Liver (tissue), 9 donors: ENCODE results near the gene DDX17. TPM values are rescaled to one million over a fixed set of nuclear protein-coding genes. Genes with fewer than 3 reads are reported as not detected.

ENCODE experiments used
- DNase-seq: peaks from one replicate; pipeline ENCODE4 v3.0.0-alpha.2; 2017; ENCODE audit warnings: low spot score
- H3K27ac ChIP-seq, 2 donors: one replicate each; pipeline ENCODE4 v1.7.0; 2013; ENCODE audit warnings: inconsistent platforms in 2 of 2, low read length in 2 of 2, control low read depth in 1 of 2, low read depth in 1 of 2, mild to moderate bottlenecking in 1 of 2
- H3K27me3 ChIP-seq, 4 donors: one replicate each; pipeline versions ENCODE4 v1.6.1 to v1.7.0; 2013; ENCODE audit warnings: low read length in 3 of 4, inconsistent platforms in 1 of 4, mild to moderate bottlenecking in 1 of 4, moderate library complexity in 1 of 4; ENCODE audit not compliant: control insufficient read depth in 4 of 4, insufficient read depth in 4 of 4
- H3K36me3 ChIP-seq, 4 donors: one replicate each; pipeline versions ENCODE4 v1.6.1 to v1.7.0; 2013; ENCODE audit warnings: low read length in 3 of 4, mild to moderate bottlenecking in 3 of 4, low read depth in 1 of 4, moderate library complexity in 1 of 4; ENCODE audit not compliant: control insufficient read depth in 4 of 4, insufficient read depth in 3 of 4
- H3K4me1 ChIP-seq, 4 donors: one replicate each; pipeline versions ENCODE4 v1.6.1 to v1.7.0; 2013; ENCODE audit warnings: low read length in 3 of 4, mild to moderate bottlenecking in 3 of 4, moderate library complexity in 1 of 4; ENCODE audit not compliant: control insufficient read depth in 4 of 4, insufficient read depth in 4 of 4
- H3K4me3 ChIP-seq, 3 donors: one replicate each; pipeline versions ENCODE4 v1.6.1 to v1.7.0; 2013; ENCODE audit warnings: low read length in 3 of 3, control low read depth in 1 of 3, low read depth in 1 of 3, mild to moderate bottlenecking in 1 of 3
- H3K9ac ChIP-seq, 2 donors: one replicate each; pipeline ENCODE4 v1.7.0; 2013; ENCODE audit warnings: low read length in 2 of 2, mild to moderate bottlenecking in 2 of 2, moderate library complexity in 2 of 2, control low read depth in 1 of 2, low read depth in 1 of 2
- H3K9me3 ChIP-seq, 4 donors: one replicate each; pipeline versions ENCODE4 v1.6.1 to v1.7.0; 2013; ENCODE audit warnings: low read length in 3 of 4; ENCODE audit not compliant: control insufficient read depth in 4 of 4
- EGR1 ChIP-seq, 2 donors: IDR thresholded peaks; 2 replicates each; pipeline ENCODE4 v1.6.1; 2016 to 2018; ENCODE audit warnings: antibody characterized with exemption in 2 of 2, low read depth in 2 of 2
- FOXA1 ChIP-seq: IDR thresholded peaks from 2 replicates; pipeline ENCODE4 v1.6.1; 2016; ENCODE audit warnings: antibody characterized with exemption
- FOXA2 ChIP-seq: IDR thresholded peaks from 2 replicates; pipeline ENCODE4 v1.6.1; 2016; ENCODE audit warnings: antibody characterized with exemption
- GABPA ChIP-seq, 2 donors: IDR thresholded peaks in 1 of 2; conservative IDR thresholded peaks in 1 of 2; 2 replicates each; pipeline ENCODE4 v1.6.1; 2016; ENCODE audit warnings: antibody characterized with exemption in 2 of 2, mild to moderate bottlenecking in 1 of 2, moderate library complexity in 1 of 2
- HNF4A ChIP-seq, 2 donors: conservative IDR thresholded peaks; 2 replicates each; pipeline ENCODE4 v1.6.1; 2016; ENCODE audit warnings: antibody characterized with exemption in 2 of 2, mild to moderate bottlenecking in 2 of 2
- HNF4G ChIP-seq: IDR thresholded peaks from 2 replicates; pipeline ENCODE4 v1.6.1; 2016; ENCODE audit warnings: antibody characterized with exemption
- JUND ChIP-seq, 2 donors: IDR thresholded peaks; 2 replicates each; pipeline ENCODE4 v1.6.1; 2016; ENCODE audit warnings: antibody characterized with exemption in 2 of 2
- NR2F2 ChIP-seq: IDR thresholded peaks from 2 replicates; pipeline ENCODE4 v1.6.1; 2016; ENCODE audit warnings: antibody characterized with exemption
- RAD21 ChIP-seq, 2 donors: IDR thresholded peaks; 2 replicates each; pipeline ENCODE4 v1.6.1; 2016; ENCODE audit warnings: antibody characterized with exemption in 2 of 2, mild to moderate bottlenecking in 2 of 2
- REST ChIP-seq: IDR thresholded peaks from 2 replicates; pipeline ENCODE4 v1.6.1; 2016; ENCODE audit warnings: antibody characterized with exemption, mild to moderate bottlenecking
- RXRA ChIP-seq, 2 donors: IDR thresholded peaks; 2 replicates each; pipeline ENCODE4 v1.6.1; 2017 to 2018; ENCODE audit warnings: antibody characterized with exemption in 2 of 2, mild to moderate bottlenecking in 1 of 2
- SP1 ChIP-seq: IDR thresholded peaks from 2 replicates; pipeline ENCODE4 v1.6.1; 2018; ENCODE audit warnings: antibody characterized with exemption, mild to moderate bottlenecking
- TAF1 ChIP-seq: conservative IDR thresholded peaks from 2 replicates; pipeline ENCODE4 v1.6.1; 2016; ENCODE audit warnings: antibody characterized with exemption, mild to moderate bottlenecking
- YY1 ChIP-seq: IDR thresholded peaks from 2 replicates; pipeline ENCODE4 v1.6.1; 2016; ENCODE audit warnings: antibody characterized with exemption, mild to moderate bottlenecking
- WGBS: extraction: QIAGEN DNeasy Blood & Tissue Kit; methylation state at CpG from one replicate; pipeline ENCODE4 v1.1.7; 2013; 5-methylcytosine and 5-hydroxymethylcytosine counted together
- polyA plus RNA-seq, 2 donors: library from polyadenylated mRNA; stranded (reverse) in 1 of 2; unstranded in 1 of 2; fragments of 200-250 nt in 1 of 2; fragments of >200 nt in 1 of 2; fragmentation: Nextera tagmentation in 1 of 2; extraction: Ambion mirVana in 1 of 2; gene quantifications; one replicate each; pipeline versions ENCODE4 v1.2.1 to v1.2.3, GENCODE V29; 2013 to 2015
- total RNA-seq, 2 donors: library from RNA; depleted of rRNA; stranded (reverse); fragments of >200 nt; gene quantifications; one replicate each; pipeline ENCODE4 v1.2.3, GENCODE V29; 2014
- TF ChIP-seq, protein P1 (sequence below): IDR thresholded peaks from 2 replicates; pipeline ENCODE4 v1.6.1; 2016; ENCODE audit warnings: antibody characterized with exemption
- TF ChIP-seq, protein P2 (sequence below): IDR thresholded peaks from 2 replicates; pipeline ENCODE4 v1.6.1; 2016; ENCODE audit warnings: antibody characterized with exemption
- TF ChIP-seq, protein P3 (sequence below): fragments of 150-350 bp; IDR thresholded peaks from 2 replicates; pipeline ENCODE4 v1.5.1; 2017; ENCODE audit warnings: improper control_type of control experiment, low read depth, low read length; ENCODE audit not compliant: missing input control
- TF ChIP-seq, protein P4 (sequence below): IDR thresholded peaks from 2 replicates; pipeline ENCODE4 v1.6.1; 2016; ENCODE audit warnings: antibody characterized with exemption
- donor health status: healthy.
- donor health status: healthy.
- donor health status: healthy.
- donor health status: healthy.
- donor health status: healthy.

Gene DDX17
- total and polyA plus RNA-seq, 4 donors: 46.3 to 451 (median 173) TPM

DNA sequence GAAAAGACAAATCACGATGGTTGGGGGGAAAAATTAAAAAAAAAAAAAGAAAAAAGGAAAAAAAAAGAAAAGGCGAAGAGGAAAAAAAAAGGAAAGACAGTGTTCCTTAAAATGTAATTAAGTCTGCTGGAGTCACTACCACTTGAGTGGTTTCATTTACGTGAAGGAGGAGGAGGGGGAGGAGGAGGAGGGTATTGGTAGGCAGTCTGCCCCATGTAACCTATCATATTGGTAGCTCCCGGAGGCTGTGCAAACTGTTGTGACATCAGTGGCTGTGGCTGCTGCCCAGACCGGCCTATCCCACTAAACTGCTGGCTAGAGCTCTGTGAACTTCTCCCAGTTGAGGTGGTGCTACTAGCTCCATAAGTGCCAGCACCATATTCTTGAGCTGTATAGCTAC, 20.3 kb downstream of the DDX17 start:
- TF ChIP-seq FOXA2: no peak
- peak in 1 of 2 donors; percentile 8 for TF ChIP-seq RAD21 (IDR thresholded peaks at IDR 0.05)
- 55% methylated on average over 5 of the region's 5 CpGs for WGBS

GRCh38 chr22:38484244-38484643, 21.9 kb downstream of the DDX17 start:
- no peak for DNase-seq
- Histone ChIP-seq H3K4me3 (no peak overlapping the region), H3K27me3 (no peaks in the 10 kb centered on the region), H3K9me3 (no peaks in the 10 kb centered on the region), H3K9ac (no peak overlapping the region), H3K36me3 (peaks cover 22 to 75% (median 67%) of the 10 kb centered on the region in 4 donors), H3K27ac (no peak overlapping the region), H3K4me1 (no peaks in the 10 kb centered on the region)
- WGBS: 85% methylated on average over 1 of the region's 1 CpG
- no peak for TF ChIP-seq EGR1 (IDR thresholded peaks at IDR 0.05; ENCODE audit: low read depth in 2 of 2)

More for the DNA sequence above, 20.3 kb downstream of the DDX17 start:
- no peaks in the 10 kb centered on the region for H3K27me3 ChIP-seq
- peaks cover 30 to 87% (median 80%) of the 10 kb centered on the region in 4 donors for H3K36me3 ChIP-seq
- H3K4me3 ChIP-seq: no peak overlapping the region
- no peak overlapping the region for H3K27ac ChIP-seq
- no peak for DNase-seq
- no peak overlapping the region for H3K9ac ChIP-seq
- peaks cover 2 to 3% (median 2%) of the 10 kb centered on the region in 4 donors for H3K4me1 ChIP-seq
- no peaks in the 10 kb centered on the region for H3K9me3 ChIP-seq

GRCh38 chr22:38482662-38483308, 23.3 kb downstream of the DDX17 start:
- 96% methylated on average over 6 of the region's 6 CpGs for WGBS
- Histone ChIP-seq H3K27me3 (no peaks in the 10 kb centered on the region), H3K9ac (no peak overlapping the region), H3K4me3 (no peak overlapping the region), H3K27ac (no peak overlapping the region), H3K9me3 (no peaks in the 10 kb centered on the region), H3K36me3 (peaks cover 19 to 61% (median 54%) of the 10 kb centered on the region in 4 donors), H3K4me1 (no peaks in the 10 kb centered on the region)
- TF ChIP-seq REST (no peak), GABPA (IDR thresholded peaks at IDR 0.05 in 1 of 2, conservative IDR thresholded peaks at IDR 0.05 in 1 of 2) (no peak), YY1 (no peak), HNF4G (no peak), EGR1 (IDR thresholded peaks at IDR 0.05; ENCODE audit: low read depth in 2 of 2) (no peak), NR2F2 (no peak), TAF1 (no peak), RXRA (IDR thresholded peaks at IDR 0.05) (no peak), RAD21 (IDR thresholded peaks at IDR 0.05) (no peak), FOXA2 (no peak), JUND (IDR thresholded peaks at IDR 0.05) (no peak), HNF4A (conservative IDR thresholded peaks at IDR 0.05) (no peak), FOXA1 (no peak), SP1 (no peak)
- TF ChIP-seq, protein P1, sequence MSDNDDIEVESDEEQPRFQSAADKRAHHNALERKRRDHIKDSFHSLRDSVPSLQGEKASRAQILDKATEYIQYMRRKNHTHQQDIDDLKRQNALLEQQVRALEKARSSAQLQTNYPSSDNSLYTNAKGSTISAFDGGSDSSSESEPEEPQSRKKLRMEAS: no peak
- TF ChIP-seq, protein P2, sequence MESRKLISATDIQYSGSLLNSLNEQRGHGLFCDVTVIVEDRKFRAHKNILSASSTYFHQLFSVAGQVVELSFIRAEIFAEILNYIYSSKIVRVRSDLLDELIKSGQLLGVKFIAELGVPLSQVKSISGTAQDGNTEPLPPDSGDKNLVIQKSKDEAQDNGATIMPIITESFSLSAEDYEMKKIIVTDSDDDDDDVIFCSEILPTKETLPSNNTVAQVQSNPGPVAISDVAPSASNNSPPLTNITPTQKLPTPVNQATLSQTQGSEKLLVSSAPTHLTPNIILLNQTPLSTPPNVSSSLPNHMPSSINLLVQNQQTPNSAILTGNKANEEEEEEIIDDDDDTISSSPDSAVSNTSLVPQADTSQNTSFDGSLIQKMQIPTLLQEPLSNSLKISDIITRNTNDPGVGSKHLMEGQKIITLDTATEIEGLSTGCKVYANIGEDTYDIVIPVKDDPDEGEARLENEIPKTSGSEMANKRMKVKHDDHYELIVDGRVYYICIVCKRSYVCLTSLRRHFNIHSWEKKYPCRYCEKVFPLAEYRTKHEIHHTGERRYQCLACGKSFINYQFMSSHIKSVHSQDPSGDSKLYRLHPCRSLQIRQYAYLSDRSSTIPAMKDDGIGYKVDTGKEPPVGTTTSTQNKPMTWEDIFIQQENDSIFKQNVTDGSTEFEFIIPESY: no peak
- TF ChIP-seq, protein P3, sequence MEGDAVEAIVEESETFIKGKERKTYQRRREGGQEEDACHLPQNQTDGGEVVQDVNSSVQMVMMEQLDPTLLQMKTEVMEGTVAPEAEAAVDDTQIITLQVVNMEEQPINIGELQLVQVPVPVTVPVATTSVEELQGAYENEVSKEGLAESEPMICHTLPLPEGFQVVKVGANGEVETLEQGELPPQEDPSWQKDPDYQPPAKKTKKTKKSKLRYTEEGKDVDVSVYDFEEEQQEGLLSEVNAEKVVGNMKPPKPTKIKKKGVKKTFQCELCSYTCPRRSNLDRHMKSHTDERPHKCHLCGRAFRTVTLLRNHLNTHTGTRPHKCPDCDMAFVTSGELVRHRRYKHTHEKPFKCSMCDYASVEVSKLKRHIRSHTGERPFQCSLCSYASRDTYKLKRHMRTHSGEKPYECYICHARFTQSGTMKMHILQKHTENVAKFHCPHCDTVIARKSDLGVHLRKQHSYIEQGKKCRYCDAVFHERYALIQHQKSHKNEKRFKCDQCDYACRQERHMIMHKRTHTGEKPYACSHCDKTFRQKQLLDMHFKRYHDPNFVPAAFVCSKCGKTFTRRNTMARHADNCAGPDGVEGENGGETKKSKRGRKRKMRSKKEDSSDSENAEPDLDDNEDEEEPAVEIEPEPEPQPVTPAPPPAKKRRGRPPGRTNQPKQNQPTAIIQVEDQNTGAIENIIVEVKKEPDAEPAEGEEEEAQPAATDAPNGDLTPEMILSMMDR: no peak
- TF ChIP-seq, protein P4, sequence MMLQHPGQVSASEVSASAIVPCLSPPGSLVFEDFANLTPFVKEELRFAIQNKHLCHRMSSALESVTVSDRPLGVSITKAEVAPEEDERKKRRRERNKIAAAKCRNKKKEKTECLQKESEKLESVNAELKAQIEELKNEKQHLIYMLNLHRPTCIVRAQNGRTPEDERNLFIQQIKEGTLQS: no peak
- DNase-seq: no peak
